ENCODE data around the gene RNU5D-1. TPM values are rescaled to one million over a fixed set of nuclear protein-coding genes. Genes with fewer than 3 reads are reported as not detected.

Gene RNU5D-1
- total RNA-seq, 1 experiment from 2014 or later = not detected

DNA sequence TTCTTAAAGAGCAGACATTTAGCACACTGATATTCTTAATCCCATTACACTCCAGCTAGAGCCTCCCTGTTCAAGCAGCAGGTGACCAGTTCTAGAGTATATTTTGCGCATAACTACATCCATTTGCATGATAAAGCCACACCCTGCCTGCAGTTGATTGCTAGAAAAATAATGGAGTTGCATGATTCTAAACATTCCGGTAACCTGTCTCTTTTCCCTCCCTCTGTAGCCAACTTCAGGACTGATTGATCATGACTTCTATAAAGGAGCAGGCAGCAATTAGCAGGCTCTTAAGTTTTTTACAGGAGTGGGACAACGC is 41.6 kb downstream of the RNU5D-1 start:
- H4K5ac ChIP-seq (ENCODE audit: insufficient read length, low read depth, low read length) = no peak overlapping the region
- H2BK12ac ChIP-seq (ENCODE audit: insufficient read length, low read depth, low read length) = no peak overlapping the region
- TF ChIP-seq, protein P1, sequence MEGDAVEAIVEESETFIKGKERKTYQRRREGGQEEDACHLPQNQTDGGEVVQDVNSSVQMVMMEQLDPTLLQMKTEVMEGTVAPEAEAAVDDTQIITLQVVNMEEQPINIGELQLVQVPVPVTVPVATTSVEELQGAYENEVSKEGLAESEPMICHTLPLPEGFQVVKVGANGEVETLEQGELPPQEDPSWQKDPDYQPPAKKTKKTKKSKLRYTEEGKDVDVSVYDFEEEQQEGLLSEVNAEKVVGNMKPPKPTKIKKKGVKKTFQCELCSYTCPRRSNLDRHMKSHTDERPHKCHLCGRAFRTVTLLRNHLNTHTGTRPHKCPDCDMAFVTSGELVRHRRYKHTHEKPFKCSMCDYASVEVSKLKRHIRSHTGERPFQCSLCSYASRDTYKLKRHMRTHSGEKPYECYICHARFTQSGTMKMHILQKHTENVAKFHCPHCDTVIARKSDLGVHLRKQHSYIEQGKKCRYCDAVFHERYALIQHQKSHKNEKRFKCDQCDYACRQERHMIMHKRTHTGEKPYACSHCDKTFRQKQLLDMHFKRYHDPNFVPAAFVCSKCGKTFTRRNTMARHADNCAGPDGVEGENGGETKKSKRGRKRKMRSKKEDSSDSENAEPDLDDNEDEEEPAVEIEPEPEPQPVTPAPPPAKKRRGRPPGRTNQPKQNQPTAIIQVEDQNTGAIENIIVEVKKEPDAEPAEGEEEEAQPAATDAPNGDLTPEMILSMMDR (conservative IDR thresholded peaks at IDR 0.05) = no peak
- Mint-ChIP-seq H3K27me3 (ENCODE audit: low read depth) (no peaks in the 10 kb centered on the region), H3K4me1 (peaks cover 13 to 20% of the 10 kb centered on the region in 2 experiments), H3K36me3 (ENCODE audit: insufficient read depth in 1 of 3, low read depth in 3 of 3) (no peaks in the 10 kb centered on the region), H3K27ac (no peak overlapping the region), H3K4me3 (no peak overlapping the region; a peak in 1 of 5 replicates), H3K9me3 (no peaks in the 10 kb centered on the region)
- no peak overlapping the region for H3K18ac ChIP-seq (ENCODE audit: insufficient read length, low read depth, low read length)
- H4K91ac ChIP-seq (ENCODE audit: insufficient read length, low read depth, low read length) = no peak overlapping the region
- no peak overlapping the region for H2BK20ac ChIP-seq (ENCODE audit: low read depth, low read length, poor library complexity, severe bottlenecking)
- no peaks in the 10 kb centered on the region for H3K79me2 ChIP-seq (ENCODE audit: insufficient read depth, low read length)
- H2AFZ ChIP-seq (ENCODE audit: low read length) = no peak overlapping the region
- H4K20me1 ChIP-seq (ENCODE audit: control insufficient read depth, insufficient read depth, insufficient read length) = no peaks in the 10 kb centered on the region
- no peak overlapping the region for H2BK15ac ChIP-seq (ENCODE audit: low read depth, low read length)
- no peak overlapping the region for H3K56ac ChIP-seq (ENCODE audit: insufficient read length, low read depth, low read length)
- no peak overlapping the region for H2BK5ac ChIP-seq (ENCODE audit: insufficient read length, low read length)
- H2BK120ac ChIP-seq (ENCODE audit: low read depth, low read length, poor library complexity, severe bottlenecking) = no peak overlapping the region
- no peak overlapping the region for H2AK5ac ChIP-seq (ENCODE audit: insufficient read length, low read length)
- H3T11ph ChIP-seq (ENCODE audit: low read length) = no peak overlapping the region
- H3K23ac ChIP-seq (ENCODE audit: insufficient read length, low read depth, low read length) = no peak overlapping the region
- no CpG with 5 or more reads among the region's 3 CpGs for WGBS (ENCODE audit: extremely low coverage, insufficient read length, low lambda C conversion rate)
- H3K27ac ChIP-seq (ENCODE audit: insufficient read length, low read depth, low read length) = no peak overlapping the region
- no peak for DNase-seq
- no peaks in the 10 kb centered on the region for H3K79me1 ChIP-seq (ENCODE audit: insufficient read depth, low read depth, low read length, poor library complexity, severe bottlenecking)
- no peaks in the 10 kb centered on the region for H3K23me2 ChIP-seq (ENCODE audit: insufficient read length, low read depth, low read length, poor library complexity, severe bottlenecking)
- peaks cover 3% of the 10 kb centered on the region; the same call in 1 of the 2 replicates for H3K4me1 ChIP-seq (ENCODE audit: insufficient read depth, low read length)
- no peak overlapping the region for H3K14ac ChIP-seq (ENCODE audit: insufficient read depth, low read length)
- no peak overlapping the region for H3K4ac ChIP-seq (ENCODE audit: low read depth, low read length)
- H3K9me3 ChIP-seq (ENCODE audit: control insufficient read depth, low read depth, low read length) = no peaks in the 10 kb centered on the region
- H4K8ac ChIP-seq (replicated peaks; ENCODE audit: insufficient read length, low read depth, low read length) = no peak overlapping the region
- no peak overlapping the region for H3K9ac ChIP-seq (ENCODE audit: extremely low read depth, insufficient read length, low read length)
- H3K27me3 ChIP-seq (ENCODE audit: insufficient read depth, low read length) = no peaks in the 10 kb centered on the region
- no peak overlapping the region for H3K4me2 ChIP-seq (ENCODE audit: insufficient read depth, insufficient read length, low read length)

Measured in H9 (cell line).